Activated CD4-positive, alpha-beta memory T cell treated with anti-CD3 and anti-CD28 coated beads, Interleukin-2, amount 10 ng/mL, durations not matched to agents 7 days and 5 days (primary cell): Measurements from ENCODE around the gene RET. TPM values are rescaled to one million over a fixed set of nuclear protein-coding genes. Genes with fewer than 3 reads are reported as not detected.
A peak's percentile ranks its signal among the peaks of the same experiment; 100 is the strongest.
"Not testable (repeated sequence)": the region's sequence is repeated elsewhere in the genome, so short reads cannot be mapped to it uniquely, and the experiment has no call there.

ENCODE experiments used
- CTCF ChIA-PET: fragments of 350-600 bp; sonication (Branson Sonifier 250); formaldehyde crosslinking; loops from one replicate; lab custom pipeline; 2021; ENCODE audit warnings: antibody characterized with exemption, inconsistent platforms; lab: Charles Lee
- POLR2A ChIA-PET: fragments of 350-600 bp; sonication (Branson Sonifier 250); formaldehyde crosslinking; loops from one replicate; lab custom pipeline; 2021; ENCODE audit warnings: antibody characterized with exemption; lab: Charles Lee
- DNase-seq: peaks from one replicate; pipeline ENCODE4 v3.0.0-alpha.2; 2020
- H3K27ac Mint-ChIP-seq: one replicate; pipeline ENCODE4 v1.8.0; 2021; ENCODE audit warnings: mild to moderate bottlenecking, mixed read lengths
- H3K27me3 Mint-ChIP-seq: one replicate; pipeline ENCODE4 v1.8.0; 2021; ENCODE audit warnings: mixed read lengths
- H3K36me3 Mint-ChIP-seq: one replicate; pipeline ENCODE4 v1.8.0; 2021; ENCODE audit warnings: low read depth, mixed read lengths
- H3K4me1 Mint-ChIP-seq: one replicate; pipeline ENCODE4 v1.8.0; 2021; ENCODE audit warnings: mixed read lengths
- H3K4me3 Mint-ChIP-seq: one replicate; pipeline ENCODE4 v1.8.0; 2021; ENCODE audit warnings: mild to moderate bottlenecking, mixed read lengths
- H3K9me3 Mint-ChIP-seq: one replicate; pipeline ENCODE4 v1.8.0; 2021; ENCODE audit warnings: mixed read lengths
- total RNA-seq, 2 experiments: library from RNA; stranded (reverse); gene quantifications; one replicate each; pipeline ENCODE4 v1.2.3, GENCODE V29; 2021

Gene RET
- total RNA-seq, 2 experiments from 2014 or later, result 0.28 to 0.50 TPM

GRCh38 chr10:43136432-43136831 lies 59.6 kb downstream of the RET start:
- DNase-seq, result peak; percentile 15
- H3K36me3 Mint-ChIP-seq, result peaks cover 37% of the 10 kb centered on the region
- CTCF ChIA-PET, result interaction anchor here (4.8 kb wide), 1 partner anchor 15 kb away, joined by 43 read pairs; no protein-coding TSS in a partner anchor
- no peaks in the 10 kb centered on the region for H3K9me3 Mint-ChIP-seq
- H3K27ac Mint-ChIP-seq, result peak overlapping the region; percentile 96
- peaks cover 73% of the 10 kb centered on the region for H3K4me1 Mint-ChIP-seq
- H3K27me3 Mint-ChIP-seq, result no peaks in the 10 kb centered on the region
- POLR2A ChIA-PET, result interaction anchor here (1.8 to 6.5 kb wide), 4 partner anchors 12 to 36 kb away, joined by 10 to 415 read pairs (median 50); no protein-coding TSS in a partner anchor
- peak overlapping the region; percentile 94 for H3K4me3 Mint-ChIP-seq

- DNase-seq, result peak; percentile 16
- H3K4me1 Mint-ChIP-seq, result peaks cover 71% of the 10 kb centered on the region
Measured at GRCh38 chr10:43136995-43137716, 60.3 kb downstream of the RET start.

GRCh38 chr10:43137717-43138020 lies 60.8 kb downstream of the RET start:
- H3K27ac Mint-ChIP-seq, result peak overlapping the region; percentile 96
- peaks cover 45% of the 10 kb centered on the region for H3K36me3 Mint-ChIP-seq
- H3K4me3 Mint-ChIP-seq, result peak overlapping the region; percentile 94
- H3K9me3 Mint-ChIP-seq, result no peaks in the 10 kb centered on the region
- peaks cover 71% of the 10 kb centered on the region for H3K4me1 Mint-ChIP-seq
- no peaks in the 10 kb centered on the region for H3K27me3 Mint-ChIP-seq
- peak; percentile 42 for DNase-seq
- POLR2A ChIA-PET, result interaction anchor here (0.6 to 5.7 kb wide), 39 partner anchors 13 to 499 kb away, joined by 3 to 415 read pairs (median 4); partner anchors contain the start of genes BMS1 and HNRNPF
- CTCF ChIA-PET, result interaction anchor here (1.0 to 4.8 kb wide), 6 partner anchors 9 to 68 kb away, joined by 3 to 43 read pairs (median 14); no protein-coding TSS in a partner anchor

More at GRCh38 chr10:43136995-43137716, 60.3 kb downstream of the RET start:
- peak overlapping the region; percentile 94 for H3K4me3 Mint-ChIP-seq
- ChIA-PET CTCF (interaction anchor here (1.2 to 4.8 kb wide), 4 partner anchors 8 to 68 kb away, joined by 3 to 43 read pairs (median 16); no protein-coding TSS in a partner anchor), POLR2A (interaction anchor here (0.8 to 5.7 kb wide), 19 partner anchors 13 to 498 kb away, joined by 3 to 415 read pairs (median 5); partner anchors contain the start of gene BMS1)
- H3K27ac Mint-ChIP-seq, result peak overlapping the region; percentile 96
- H3K36me3 Mint-ChIP-seq, result peaks cover 40% of the 10 kb centered on the region
- H3K27me3 Mint-ChIP-seq, result no peaks in the 10 kb centered on the region
- no peaks in the 10 kb centered on the region for H3K9me3 Mint-ChIP-seq

GRCh38 chr10:43138021-43138756 lies 61.3 kb downstream of the RET start, which contains the start of gene CSGALNACT2:
CSGALNACT2 (plus strand) TSS chr10:43138445; CDS start chr10:43155150, 16,705 bp downstream.
- DNase-seq, result peak; percentile 92
- CTCF ChIA-PET, result interaction anchor here (0.9 to 4.8 kb wide), 7 partner anchors 9 to 67 kb away, joined by 3 to 43 read pairs (median 12); no protein-coding TSS in a partner anchor
- Mint-ChIP-seq H3K4me1 (peaks cover 71% of the 10 kb centered on the region), H3K4me3 (peak within 1 kb of the TSS; percentile 94), H3K36me3 (peaks cover 48% of the 10 kb centered on the region), H3K9me3 (no peaks in the 10 kb centered on the region), H3K27me3 (no peaks in the 10 kb centered on the region), H3K27ac (peak within 1 kb of the TSS; percentile 99)
- POLR2A ChIA-PET, result interaction anchor here (0.6 to 5.7 kb wide), 43 partner anchors 14 to 499 kb away, joined by 3 to 415 read pairs (median 4); partner anchors contain the start of genes BMS1 and HNRNPF

- ChIA-PET POLR2A (interaction anchor here (0.7 to 5.7 kb wide), 48 partner anchors 13 to 355 kb away, joined by 3 to 415 read pairs (median 4); partner anchors contain the start of genes BMS1 and HNRNPF), CTCF (interaction anchor here (0.9 to 4.8 kb wide), 9 partner anchors 10 to 66 kb away, joined by 3 to 43 read pairs (median 5); no protein-coding TSS in a partner anchor)
- DNase-seq, result peak; percentile 75
- H3K9me3 Mint-ChIP-seq, result no peaks in the 10 kb centered on the region
- H3K4me3 Mint-ChIP-seq, result peak overlapping the region; percentile 92
- no peaks in the 10 kb centered on the region for H3K27me3 Mint-ChIP-seq
- peaks cover 54% of the 10 kb centered on the region for H3K36me3 Mint-ChIP-seq
- H3K27ac Mint-ChIP-seq, result peak overlapping the region; percentile 99
- peaks cover 71% of the 10 kb centered on the region for H3K4me1 Mint-ChIP-seq
Measured at GRCh38 chr10:43138757-43139241, 61.9 kb downstream of the RET start.

GRCh38 chr10:43141421-43141820 lies 64.6 kb downstream of the RET start:
- ChIA-PET CTCF (interaction anchor here (1.0 to 4.8 kb wide), 5 partner anchors 15 to 64 kb away, joined by 3 to 43 read pairs (median 12); no protein-coding TSS in a partner anchor), POLR2A (interaction anchor here (0.7 to 5.7 kb wide), 5 partner anchors 9 to 27 kb away, joined by 3 to 415 read pairs (median 5); no protein-coding TSS in a partner anchor)
- peaks cover 60% of the 10 kb centered on the region for H3K36me3 Mint-ChIP-seq
- peak overlapping the region; percentile 15 for H3K4me3 Mint-ChIP-seq
- H3K9me3 Mint-ChIP-seq, result no peaks in the 10 kb centered on the region
- H3K27ac Mint-ChIP-seq, result peak overlapping the region; percentile 27
- peaks cover 69% of the 10 kb centered on the region for H3K4me1 Mint-ChIP-seq
- no peak for DNase-seq
- no peaks in the 10 kb centered on the region for H3K27me3 Mint-ChIP-seq

- POLR2A ChIA-PET, result no interaction called here
- Mint-ChIP-seq H3K4me1 (peaks cover 75% of the 10 kb centered on the region), H3K27me3 (no peaks in the 10 kb centered on the region), H3K27ac (no peak overlapping the region), H3K4me3 (no peak overlapping the region), H3K9me3 (peaks cover 11% of the 10 kb centered on the region), H3K36me3 (peaks cover 70% of the 10 kb centered on the region)
- DNase-seq, result no peak
- CTCF ChIA-PET, result interaction anchor here (0.6 to 0.7 kb wide), 2 partner anchors 116 to 279 kb away, joined by 3 to 5 read pairs; no protein-coding TSS in a partner anchor
Measured at GRCh38 chr10:43145311-43145710, 68.4 kb downstream of the RET start.

GRCh38 chr10:43145936-43146335 lies 69.1 kb downstream of the RET start:
- H3K4me3 Mint-ChIP-seq, POLR2A ChIA-PET, H3K27ac Mint-ChIP-seq, H3K27me3 Mint-ChIP-seq, DNase-seq: not testable (repeated sequence)
- H3K9me3 Mint-ChIP-seq, result peaks cover 11% of the 10 kb centered on the region
- H3K36me3 Mint-ChIP-seq, result peaks cover 71% of the 10 kb centered on the region
- peaks cover 75% of the 10 kb centered on the region for H3K4me1 Mint-ChIP-seq
- CTCF ChIA-PET, result interaction anchor here (0.6 to 0.7 kb wide), 2 partner anchors 115 to 280 kb away, joined by 3 to 5 read pairs; no protein-coding TSS in a partner anchor

- Mint-ChIP-seq H3K27me3 (no peaks in the 10 kb centered on the region), H3K9me3 (peaks cover 11% of the 10 kb centered on the region), H3K4me1 (peaks cover 58% of the 10 kb centered on the region), H3K27ac (no peak overlapping the region), H3K36me3 (peaks cover 59% of the 10 kb centered on the region), H3K4me3 (no peak overlapping the region)
- DNase-seq, result no peak
- ChIA-PET CTCF (interaction anchor here (1.2 to 1.5 kb wide), 2 partner anchors 33 to 50 kb away, joined by 3 read pairs; no protein-coding TSS in a partner anchor), POLR2A (interaction anchor here (0.6 to 1.4 kb wide), 4 partner anchors 9 to 31 kb away, joined by 3 to 5 read pairs (median 4); partner anchors contain the start of gene CSGALNACT2)
Measured at GRCh38 chr10:43151371-43151770, 74.5 kb downstream of the RET start.

GRCh38 chr10:43153901-43154300 lies 77.0 kb downstream of the RET start:
- Mint-ChIP-seq H3K4me1 (peaks cover 53% of the 10 kb centered on the region), H3K36me3 (peaks cover 55% of the 10 kb centered on the region), H3K4me3 (no peak overlapping the region), H3K9me3 (peaks cover 3% of the 10 kb centered on the region), H3K27ac (no peak overlapping the region), H3K27me3 (no peaks in the 10 kb centered on the region)
- DNase-seq, result no peak
- ChIA-PET CTCF (interaction anchor here (1.6 kb wide), 1 partner anchor 18 kb away, joined by 5 read pairs; no protein-coding TSS in a partner anchor), POLR2A (interaction anchor here (0.9 to 2.0 kb wide), 4 partner anchors 10 to 15 kb away, joined by 3 to 10 read pairs (median 4); partner anchors contain the start of gene CSGALNACT2)

GRCh38 chr10:43155221-43155620 lies 78.4 kb downstream of the RET start:
- ChIA-PET CTCF (interaction anchor here (1.2 kb wide), 1 partner anchor 21 kb away, joined by 3 read pairs; no protein-coding TSS in a partner anchor), POLR2A (interaction anchor here (1.1 to 2.0 kb wide), 4 partner anchors 10 to 26 kb away, joined by 3 to 10 read pairs (median 4); partner anchors contain the start of gene CSGALNACT2)
- no peak overlapping the region for H3K4me3 Mint-ChIP-seq
- DNase-seq, result no peak
- H3K27ac Mint-ChIP-seq, result no peak overlapping the region
- peaks cover 49% of the 10 kb centered on the region for H3K36me3 Mint-ChIP-seq
- H3K4me1 Mint-ChIP-seq, result peaks cover 54% of the 10 kb centered on the region
- H3K9me3 Mint-ChIP-seq, result no peaks in the 10 kb centered on the region
- no peaks in the 10 kb centered on the region for H3K27me3 Mint-ChIP-seq
